OCI-LY7 (cell line): ENCODE measurements around the gene XAGE2. TPM values are rescaled to one million over a fixed set of nuclear protein-coding genes. Genes with fewer than 3 reads are reported as not detected.
"Not testable (repeated sequence)": the region's sequence is repeated elsewhere in the genome, so short reads cannot be mapped to it uniquely, and the experiment has no call there.

ENCODE experiments used
- BruUV-seq: library from RNA; stranded (reverse); fragments of 400-500 nt; replicated peaks from 2 replicates; lab custom pipeline; 2021; lab: Mats Ljungman, UMichigan
- CTCF ChIA-PET: fragments of 300-600 bp; sonication (Branson Sonifier 250); formaldehyde crosslinking; loops from one replicate; lab custom pipeline; 2022; ENCODE audit warnings: antibody characterized with exemption; ENCODE audit not compliant: unreplicated experiment; lab: Charles Lee
- POLR2A ChIA-PET: fragments of 300-600 bp; sonication (Branson Sonifier 250); formaldehyde crosslinking; loops from one replicate; lab custom pipeline; 2022; ENCODE audit warnings: antibody characterized with exemption; lab: Charles Lee
- DNase-seq: peaks from one replicate; pipeline ENCODE4 v3.0.0-alpha.2; 2015; ENCODE audit warnings: low spot score
- H2AFZ ChIP-seq: fragments of 200-600 bp; sonication (generic), shearing (Covaris generic); 2 replicates; pipeline ENCODE4 v1.6.1; 2014; ENCODE audit warnings: mild to moderate bottlenecking, antibody characterized with exemption, low read length, moderate library complexity
- H3K27ac ChIP-seq: fragments of 200-600 bp; sonication (generic); 2 replicates; pipeline ENCODE4 v1.5.1; 2014; ENCODE audit warnings: mixed run types, low read depth, mild to moderate bottlenecking, moderate library complexity, low read length, inconsistent platforms; ENCODE audit not compliant: poor library complexity, severe bottlenecking
- H3K36me3 ChIP-seq: fragments of 200-600 bp; sonication (generic); 2 replicates; pipeline ENCODE4 v1.6.1; 2014; ENCODE audit warnings: mild to moderate bottlenecking, antibody characterized with exemption, low read length, moderate library complexity, mixed read lengths; ENCODE audit not compliant: insufficient read depth
- H3K4me1 ChIP-seq: fragments of 200-600 bp; sonication (generic); 2 replicates; pipeline ENCODE4 v1.5.1; 2014; ENCODE audit warnings: mild to moderate bottlenecking, low read length; ENCODE audit not compliant: insufficient read depth, poor library complexity, severe bottlenecking
- H3K4me2 ChIP-seq: fragments of 200-600 bp; sonication (generic); 2 replicates; pipeline ENCODE4 v1.6.1; 2014; ENCODE audit warnings: mild to moderate bottlenecking, low read length
- H3K4me3 ChIP-seq: fragments of 200-600 bp; sonication (generic); 2 replicates; pipeline ENCODE4 v1.5.1; 2014; ENCODE audit warnings: mild to moderate bottlenecking, low read depth, low read length; ENCODE audit not compliant: poor library complexity, severe bottlenecking
- H3K79me2 ChIP-seq: fragments of 200-600 bp; sonication (generic); 2 replicates; pipeline ENCODE4 v1.6.1; 2016; ENCODE audit warnings: low read depth, mild to moderate bottlenecking, low read length, moderate library complexity, mixed read lengths; ENCODE audit not compliant: insufficient read depth
- H3K9me2 ChIP-seq: fragments of 200-600 bp; sonication (generic); 2 replicates; pipeline ENCODE4 v1.6.1; 2016; ENCODE audit warnings: mild to moderate bottlenecking, low read length, mixed read lengths; ENCODE audit not compliant: insufficient read depth
- H3K9me3 ChIP-seq: fragments of 200-600 bp; sonication (generic); 2 replicates; pipeline ENCODE4 v1.6.1; 2014; ENCODE audit warnings: mild to moderate bottlenecking, mixed run types, low read length, mixed read lengths
- H4K20me1 ChIP-seq: fragments of 200-600 bp; sonication (generic); 2 replicates; pipeline ENCODE4 v1.6.1; 2014; ENCODE audit warnings: mild to moderate bottlenecking, antibody characterized with exemption, low read length, moderate library complexity, mixed read lengths; ENCODE audit not compliant: insufficient read depth
- CTCF ChIP-seq: fragments of 200-600 bp; sonication (generic); conservative IDR thresholded peaks from 2 replicates; pipeline ENCODE4 v1.5.1; 2014; ENCODE audit warnings: mild to moderate bottlenecking, antibody characterized with exemption, low read length, moderate library complexity, mixed read lengths
- EZH2phosphoT487 ChIP-seq: fragments of 200-600 bp; sonication (generic); IDR thresholded peaks from 2 replicates; pipeline ENCODE4 v1.6.1; 2018; ENCODE audit warnings: low read depth, borderline replicate concordance, mild to moderate bottlenecking, mixed run types, antibody characterized with exemption, low read length, moderate library complexity, mixed read lengths
- intact Hi-C: fragments of 100-400 bp; cut with micrococcal nuclease; formaldehyde crosslinking; loops from one replicate; pipeline ENCODE4 v1.10.0; 2022; ENCODE audit not compliant: unreplicated experiment
- total RNA-seq, 2 experiments: library from RNA; depleted of rRNA in 1 of 2; stranded (reverse); fragments of >200 nt in 1 of 2; shearing (Covaris generic) in 1 of 2; gene quantifications; 2 replicates each; pipeline ENCODE4 v1.2.3, GENCODE V29; 2014 to 2022

XAGE2 gene
- total RNA-seq, 2 experiments from 2014 or later = not detected

- H3K36me3 ChIP-seq, H3K9me2 ChIP-seq, H3K4me3 ChIP-seq, BruUV-seq, H3K9me3 ChIP-seq, CTCF ChIA-PET, H4K20me1 ChIP-seq, H3K27ac ChIP-seq, H2AFZ ChIP-seq, H3K79me2 ChIP-seq, intact Hi-C loops, H3K4me1 ChIP-seq, H3K4me2 ChIP-seq: not testable (repeated sequence)
- POLR2A ChIA-PET = interaction anchor here (0.7 kb wide), 1 partner anchor 1724 kb away, joined by 4 read pairs; no protein-coding TSS in a partner anchor
- peak; percentile 29 for DNase-seq
- TF ChIP-seq CTCF = peak; percentile 68
These were observed 23.4 kb upstream of the XAGE2 start for GRCh38 chrX:52345402-52345801.

GRCh38 chrX:52346174-52347165 lies 22.4 kb upstream of the XAGE2 start:
- POLR2A ChIA-PET = no interaction called here
- Histone ChIP-seq H3K4me3 (no peak overlapping the region), H3K27ac (no peak overlapping the region), H3K4me2 (no peak overlapping the region), H3K9me3 (no peaks in the 10 kb centered on the region), H3K36me3 (no peaks in the 10 kb centered on the region), H3K4me1 (no peaks in the 10 kb centered on the region), H3K9me2 (no peaks in the 10 kb centered on the region), H3K79me2 (no peaks in the 10 kb centered on the region), H4K20me1 (no peaks in the 10 kb centered on the region), H2AFZ (no peak overlapping the region)
- CTCF ChIA-PET = no interaction called here
- BruUV-seq = no TSS peak
- TF ChIP-seq EZH2phosphoT487 = no peak
- TF ChIP-seq CTCF = no peak
- DNase-seq = no peak
- intact Hi-C loops = no loop called here

- H3K4me2 ChIP-seq = no peak overlapping the region
- BruUV-seq = no TSS peak
- H3K9me3 ChIP-seq = no peaks in the 10 kb centered on the region
- H3K4me1 ChIP-seq = no peaks in the 10 kb centered on the region
- H3K9me2 ChIP-seq = no peaks in the 10 kb centered on the region
- H3K4me3 ChIP-seq = no peak overlapping the region
- CTCF ChIA-PET = no interaction called here
- DNase-seq = no peak
- no peaks in the 10 kb centered on the region for H3K36me3 ChIP-seq
- TF ChIP-seq CTCF (no peak), EZH2phosphoT487 (no peak)
- POLR2A ChIA-PET = no interaction called here
- H2AFZ ChIP-seq = no peak overlapping the region
- H3K79me2 ChIP-seq = no peaks in the 10 kb centered on the region
- intact Hi-C loops = no loop called here
- no peak overlapping the region for H3K27ac ChIP-seq
- no peaks in the 10 kb centered on the region for H4K20me1 ChIP-seq
These were observed 19.1 kb upstream of the XAGE2 start for GRCh38 chrX:52349681-52350080.
